GM12865 (cell line): ENCODE data around the gene OR10H1.
"Not testable (repeated sequence)": the region's sequence is repeated elsewhere in the genome, so short reads cannot be mapped to it uniquely, and the experiment has no call there.

Experiments used
- DNase-seq: peaks from one replicate; pipeline ENCODE4 v3.0.0; 2010; ENCODE audit warnings: low read depth
- H3K4me3 ChIP-seq: 2 replicates; pipeline ENCODE4 v1.5.1; 2011; ENCODE audit warnings: mild to moderate bottlenecking, low read depth, low read length, control low read depth
- TF ChIP-seq, protein P1 (sequence below): IDR thresholded peaks from 2 replicates; pipeline ENCODE4 v1.5.1; 2011; ENCODE audit warnings: low read length, control low read depth, low read depth, inconsistent platforms; ENCODE audit not compliant: insufficient read depth; ENCODE audit errors: missing control alignments

Gene OR10H1

DNA sequence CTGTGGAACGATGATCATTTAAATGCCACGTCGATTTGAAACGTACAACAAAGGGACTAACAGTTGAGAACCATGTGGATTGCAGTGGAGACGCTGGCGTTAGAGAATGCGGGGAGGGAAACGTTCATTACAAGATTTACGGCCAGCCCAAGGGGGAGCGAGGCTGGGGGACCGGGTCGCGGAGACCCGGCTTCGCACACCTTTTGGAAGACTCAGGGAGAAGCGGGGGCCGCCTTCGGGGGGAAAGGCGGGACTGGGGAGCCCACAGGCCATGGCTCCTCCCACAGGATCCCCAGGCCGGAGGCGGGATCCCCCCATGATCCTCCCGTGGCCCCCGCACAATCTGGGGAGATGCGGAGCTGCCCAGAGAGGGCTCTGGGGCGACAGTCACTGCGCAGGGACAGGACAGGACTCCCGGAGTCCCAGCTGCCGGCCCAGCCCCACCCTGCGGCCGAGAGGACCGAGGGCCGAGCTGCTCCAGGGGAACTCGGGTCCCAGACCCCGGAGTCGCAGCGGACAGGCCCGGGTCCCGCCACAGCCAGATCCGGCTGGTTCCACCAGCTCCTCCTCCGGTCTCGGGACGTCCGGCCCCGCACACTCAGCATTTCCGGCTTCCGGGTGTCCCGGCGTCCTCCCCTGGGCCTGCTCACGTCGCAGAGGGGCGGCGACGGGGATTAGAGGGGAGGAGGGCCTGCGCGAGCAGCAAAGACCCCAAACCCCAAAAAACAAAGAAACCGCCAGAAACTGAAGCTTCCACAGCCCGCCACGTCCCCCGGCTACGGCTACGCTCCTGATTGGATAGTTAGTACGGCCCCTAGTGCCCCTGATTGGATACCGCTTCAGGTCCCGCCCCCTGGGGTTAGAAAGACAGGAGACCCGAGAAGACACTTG is 21.1 kb upstream of the OR10H1 start:
- peak overlapping the region; percentile 98 for H3K4me3 ChIP-seq
- DNase-seq, result peak; percentile 97
- TF ChIP-seq, protein P1, sequence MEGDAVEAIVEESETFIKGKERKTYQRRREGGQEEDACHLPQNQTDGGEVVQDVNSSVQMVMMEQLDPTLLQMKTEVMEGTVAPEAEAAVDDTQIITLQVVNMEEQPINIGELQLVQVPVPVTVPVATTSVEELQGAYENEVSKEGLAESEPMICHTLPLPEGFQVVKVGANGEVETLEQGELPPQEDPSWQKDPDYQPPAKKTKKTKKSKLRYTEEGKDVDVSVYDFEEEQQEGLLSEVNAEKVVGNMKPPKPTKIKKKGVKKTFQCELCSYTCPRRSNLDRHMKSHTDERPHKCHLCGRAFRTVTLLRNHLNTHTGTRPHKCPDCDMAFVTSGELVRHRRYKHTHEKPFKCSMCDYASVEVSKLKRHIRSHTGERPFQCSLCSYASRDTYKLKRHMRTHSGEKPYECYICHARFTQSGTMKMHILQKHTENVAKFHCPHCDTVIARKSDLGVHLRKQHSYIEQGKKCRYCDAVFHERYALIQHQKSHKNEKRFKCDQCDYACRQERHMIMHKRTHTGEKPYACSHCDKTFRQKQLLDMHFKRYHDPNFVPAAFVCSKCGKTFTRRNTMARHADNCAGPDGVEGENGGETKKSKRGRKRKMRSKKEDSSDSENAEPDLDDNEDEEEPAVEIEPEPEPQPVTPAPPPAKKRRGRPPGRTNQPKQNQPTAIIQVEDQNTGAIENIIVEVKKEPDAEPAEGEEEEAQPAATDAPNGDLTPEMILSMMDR, result no peak

DNA sequence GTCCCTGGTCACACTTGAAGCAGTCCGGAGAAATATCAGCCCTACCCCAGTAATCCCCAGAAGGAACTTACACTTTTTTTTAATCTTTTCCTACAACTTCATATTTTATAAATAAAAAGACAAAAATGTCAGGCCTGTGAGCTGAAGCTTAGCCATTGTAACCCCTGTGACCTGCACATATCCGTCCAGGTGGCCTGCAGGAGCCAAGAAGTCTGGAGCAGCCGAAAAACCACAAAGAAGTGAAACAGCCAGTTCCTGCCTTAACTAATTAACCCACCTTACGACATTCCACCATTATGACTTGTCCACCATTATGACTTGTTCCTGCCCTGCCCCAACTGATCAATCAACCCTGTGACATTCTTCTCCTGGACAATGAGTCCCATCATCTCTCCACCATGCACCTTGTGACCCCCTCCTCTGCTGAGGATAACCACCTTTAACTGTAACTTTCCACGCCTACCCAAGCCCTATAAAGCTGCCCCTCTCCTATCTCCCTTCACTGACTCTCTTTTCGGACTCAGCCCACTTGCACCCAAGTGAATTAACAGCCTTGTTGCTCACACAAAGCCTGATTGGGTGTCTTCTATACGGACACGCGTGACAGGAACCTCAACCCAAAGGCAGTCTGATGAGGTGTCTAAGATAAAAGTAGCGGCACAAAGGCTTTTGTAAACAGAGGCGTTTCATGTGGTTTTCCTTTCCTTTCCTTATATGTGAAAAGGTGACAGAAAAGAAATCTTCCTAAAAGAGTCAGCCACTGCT is 20.3 kb upstream of the OR10H1 start:
- peak overlapping the region; percentile 98 for H3K4me3 ChIP-seq
- peak; percentile 26 for DNase-seq

DNA sequence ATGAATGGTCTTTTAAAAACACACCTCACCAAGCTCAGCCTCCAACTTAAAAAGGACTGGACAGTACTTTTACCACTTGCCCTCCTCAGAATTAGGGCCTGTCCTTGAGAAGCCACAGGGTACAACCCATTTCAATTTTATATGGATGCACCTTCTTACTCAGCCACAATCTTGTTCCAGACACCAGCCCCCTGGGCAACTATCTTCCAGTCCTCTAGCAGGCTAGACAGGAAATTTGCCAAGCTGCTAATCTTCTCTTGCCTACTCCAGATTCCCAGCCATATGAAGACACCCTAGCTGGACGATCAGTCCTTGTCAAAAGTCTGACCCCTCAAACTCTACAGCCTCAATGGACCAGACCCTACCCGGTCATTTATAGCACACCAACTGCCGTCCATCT is 18.8 kb upstream of the OR10H1 start:
- DNase-seq, H3K4me3 ChIP-seq: not testable (repeated sequence)

DNA sequence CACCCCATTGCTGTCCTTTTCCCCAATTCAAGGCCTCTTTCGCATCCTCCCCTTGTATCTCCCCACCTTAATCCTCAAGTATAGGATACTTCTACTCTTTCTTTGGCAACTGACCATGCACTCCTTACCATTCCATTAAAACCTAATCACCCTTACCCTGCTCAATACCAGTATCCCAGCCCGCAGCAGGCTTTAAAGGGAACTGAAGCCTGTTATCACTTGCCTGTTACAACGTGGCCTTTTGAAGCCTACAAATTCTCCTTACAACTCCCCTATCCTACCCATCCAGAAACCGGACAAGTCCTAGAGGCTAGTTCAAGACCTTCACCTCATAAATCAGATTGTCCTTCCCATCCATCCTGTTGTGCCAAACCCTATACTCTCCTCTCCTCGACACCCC is 16.2 kb upstream of the OR10H1 start:
- no peak for DNase-seq
- H3K4me3 ChIP-seq, result no peak overlapping the region
- TF ChIP-seq, protein P1, result no peak

DNA sequence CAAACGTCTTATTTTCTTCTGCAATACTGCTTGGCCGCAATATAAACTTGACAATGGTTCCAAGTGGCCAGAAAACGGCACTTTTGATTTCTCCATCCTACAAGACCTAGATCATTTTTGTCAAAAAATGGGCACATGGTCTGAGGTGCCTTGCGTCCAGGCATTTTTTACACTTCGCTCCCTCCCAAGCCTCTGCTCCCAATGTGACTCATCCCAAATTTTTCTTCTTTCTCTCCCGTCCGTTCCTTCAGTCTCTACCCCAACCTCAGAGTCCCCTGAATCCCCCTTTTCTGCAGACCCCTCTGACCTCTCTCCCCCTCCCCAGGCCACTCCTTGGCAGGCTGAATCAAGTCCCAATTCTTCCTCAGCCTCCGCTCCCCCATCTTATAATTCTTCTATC is 14.3 kb upstream of the OR10H1 start:
- no peak overlapping the region for H3K4me3 ChIP-seq
- TF ChIP-seq, protein P1, result no peak
- DNase-seq, result no peak

DNA sequence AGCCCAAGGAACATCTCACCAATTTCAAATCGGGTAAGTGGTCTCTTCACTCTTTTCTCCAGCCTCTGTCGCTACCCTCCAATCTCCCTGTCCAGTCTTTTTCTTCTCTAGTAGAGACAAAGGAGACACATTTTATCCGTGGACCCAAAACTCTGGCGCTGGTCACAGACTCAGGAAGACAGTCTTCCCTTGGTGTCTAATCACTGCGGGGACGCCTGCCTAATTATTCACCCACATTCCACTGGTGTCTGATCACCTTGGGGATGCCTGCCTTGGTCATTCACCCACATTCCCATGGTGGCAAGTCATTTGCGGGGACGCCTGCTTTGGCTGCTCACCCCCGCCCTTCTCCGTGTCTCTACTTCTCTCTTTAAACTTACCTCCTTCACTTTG is 13.8 kb upstream of the OR10H1 start:
- H3K4me3 ChIP-seq, result no peak overlapping the region
- TF ChIP-seq, protein P1, result no peak
- no peak for DNase-seq

DNA sequence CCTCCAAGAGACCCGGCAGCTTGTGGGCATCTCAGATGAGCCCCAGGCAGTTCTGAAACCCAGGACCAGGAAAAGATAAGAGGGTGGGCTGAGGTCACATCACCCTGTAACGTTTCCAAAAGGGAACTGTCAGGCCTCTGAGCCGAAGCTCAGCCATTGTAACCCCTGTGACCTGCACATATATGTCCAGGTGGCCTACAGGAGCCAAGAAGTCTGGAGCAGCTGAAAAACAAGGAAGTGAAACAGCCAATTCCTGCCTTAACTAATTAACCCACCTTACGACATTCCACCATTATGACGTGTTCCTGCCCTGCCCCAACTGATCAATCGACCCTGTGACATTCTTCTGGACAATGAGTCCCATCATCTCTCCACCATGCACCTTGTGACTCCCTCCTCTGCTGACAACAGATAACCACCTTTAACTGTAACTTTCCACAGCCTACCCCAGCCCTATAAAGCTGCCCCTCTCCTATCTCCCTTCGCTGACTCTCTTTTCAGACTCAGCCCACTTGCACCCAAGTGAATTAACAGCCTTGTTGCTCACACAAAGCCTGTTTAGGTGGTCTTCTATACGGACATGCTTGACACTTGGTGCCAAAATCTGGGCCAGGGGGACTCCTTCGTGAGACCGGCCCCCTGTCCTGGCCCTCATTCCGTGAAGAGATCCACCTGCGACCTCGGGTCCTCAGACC is 13.3 kb upstream of the OR10H1 start:
- not testable (repeated sequence) for DNase-seq, H3K4me3 ChIP-seq

DNA sequence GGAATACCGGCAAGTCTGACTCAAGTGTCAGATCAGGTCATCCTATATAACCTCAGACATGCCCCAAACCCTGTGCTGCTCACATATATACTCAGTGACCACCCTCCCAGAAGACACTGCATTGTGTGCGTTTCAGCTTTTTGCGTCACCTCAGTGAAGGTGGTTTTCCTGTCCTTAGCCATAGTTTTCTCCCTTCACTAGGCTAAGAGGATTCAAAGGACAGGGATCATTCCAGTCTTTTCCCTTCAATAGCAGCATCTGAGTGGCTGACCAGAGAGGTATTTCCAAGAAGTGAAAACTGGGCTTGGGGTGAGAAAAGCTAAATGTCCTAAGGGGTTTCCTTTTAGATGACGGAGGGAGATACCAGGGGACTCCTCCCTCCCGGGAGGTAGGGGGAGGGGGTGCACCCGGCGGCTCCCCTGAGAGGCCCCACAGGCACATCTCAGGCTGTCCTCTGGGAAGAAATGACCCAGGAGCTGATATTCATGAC is 12.7 kb upstream of the OR10H1 start:
- TF ChIP-seq, protein P1, result no peak
- H3K4me3 ChIP-seq, result no peak overlapping the region
- DNase-seq, result no peak
